Thyroid gland (tissue), 4 donors: Measurements from ENCODE around the gene LHPP.

ENCODE experiments used
- POLR2A ChIP-seq, 2 donors: fragments of 450-650 bp; IDR thresholded peaks; one replicate each; pipeline ENCODE4 v1.6.1; 2017; ENCODE audit warnings: antibody characterized with exemption in 2 of 2, mild to moderate bottlenecking in 2 of 2, moderate library complexity in 1 of 2
- TF ChIP-seq, protein P1 (sequence below), 6 experiments: fragments of 200-600 bp in 3 of 6; fragments of 450-650 bp in 3 of 6; sonication (generic) in 3 of 6; IDR thresholded peaks; one replicate each; pipeline ENCODE4 v1.5.1; 2016 to 2019; ENCODE audit warnings: antibody characterized with exemption in 6 of 6, mild to moderate bottlenecking in 2 of 6, inconsistent platforms in 1 of 6, moderate library complexity in 1 of 6

DNA sequence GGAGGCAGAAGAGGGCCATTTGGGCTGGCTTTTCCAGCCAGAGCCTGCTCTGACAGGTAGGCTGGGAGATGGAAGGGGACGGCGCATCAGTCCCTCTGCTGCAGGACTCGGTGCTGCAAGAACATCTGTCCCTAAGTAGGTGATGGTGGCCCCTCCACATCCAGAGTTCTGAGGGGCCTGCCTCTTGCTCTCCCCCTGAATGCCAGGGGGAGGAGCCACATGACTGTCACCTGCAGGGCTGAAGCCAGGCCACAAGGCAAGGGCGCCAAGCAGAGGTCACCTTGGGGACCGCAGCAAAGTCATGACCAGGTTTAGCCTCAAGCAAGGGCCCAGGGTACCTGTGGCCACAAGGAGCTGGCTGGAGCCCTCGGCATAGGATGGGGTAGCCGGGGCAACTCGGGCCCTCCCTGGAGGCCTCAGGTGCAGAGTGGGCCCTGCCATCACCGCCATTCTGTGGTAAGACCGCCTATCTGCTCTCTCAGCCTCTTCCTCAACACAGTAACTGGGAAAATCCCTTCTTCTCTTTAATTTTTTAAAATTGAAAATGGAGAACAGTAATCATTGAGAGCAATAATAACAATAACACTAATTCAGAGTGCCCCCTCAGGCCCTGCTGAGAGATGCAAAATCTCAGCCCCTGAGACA, 183.3 kb downstream of the LHPP start:
- TF ChIP-seq, protein P1, sequence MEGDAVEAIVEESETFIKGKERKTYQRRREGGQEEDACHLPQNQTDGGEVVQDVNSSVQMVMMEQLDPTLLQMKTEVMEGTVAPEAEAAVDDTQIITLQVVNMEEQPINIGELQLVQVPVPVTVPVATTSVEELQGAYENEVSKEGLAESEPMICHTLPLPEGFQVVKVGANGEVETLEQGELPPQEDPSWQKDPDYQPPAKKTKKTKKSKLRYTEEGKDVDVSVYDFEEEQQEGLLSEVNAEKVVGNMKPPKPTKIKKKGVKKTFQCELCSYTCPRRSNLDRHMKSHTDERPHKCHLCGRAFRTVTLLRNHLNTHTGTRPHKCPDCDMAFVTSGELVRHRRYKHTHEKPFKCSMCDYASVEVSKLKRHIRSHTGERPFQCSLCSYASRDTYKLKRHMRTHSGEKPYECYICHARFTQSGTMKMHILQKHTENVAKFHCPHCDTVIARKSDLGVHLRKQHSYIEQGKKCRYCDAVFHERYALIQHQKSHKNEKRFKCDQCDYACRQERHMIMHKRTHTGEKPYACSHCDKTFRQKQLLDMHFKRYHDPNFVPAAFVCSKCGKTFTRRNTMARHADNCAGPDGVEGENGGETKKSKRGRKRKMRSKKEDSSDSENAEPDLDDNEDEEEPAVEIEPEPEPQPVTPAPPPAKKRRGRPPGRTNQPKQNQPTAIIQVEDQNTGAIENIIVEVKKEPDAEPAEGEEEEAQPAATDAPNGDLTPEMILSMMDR (IDR thresholded peaks at IDR 0.05), result no peak
- no peak for TF ChIP-seq POLR2A (IDR thresholded peaks at IDR 0.05)
